Smooth muscle cell (in vitro differentiated cells): ENCODE measurements around the gene ATG10. TPM values are rescaled to one million over a fixed set of nuclear protein-coding genes. Genes with fewer than 3 reads are reported as not detected.

Experiments
- DNase-seq: peaks from one replicate; lab custom pipeline; 2025; ENCODE audit not compliant: unreplicated experiment; lab: John Stamatoyannopoulos, UW
- H2AFZ ChIP-seq: fragments of 200-600 bp; sonication (generic); 2 replicates; pipeline ENCODE4 v1.6.0; 2016; ENCODE audit warnings: antibody characterized with exemption, low read depth, mild to moderate bottlenecking
- H3F3A ChIP-seq: fragments of 200-600 bp; sonication (generic); 2 replicates; pipeline ENCODE4 v1.6.0; 2017; ENCODE audit warnings: antibody characterized with exemption, low read depth
- H3K27ac ChIP-seq: fragments of 200-600 bp; sonication (generic); 2 replicates; pipeline ENCODE4 v1.5.1; 2016; ENCODE audit warnings: low read depth, mild to moderate bottlenecking
- H3K27me3 ChIP-seq: fragments of 200-600 bp; sonication (generic); 2 replicates; pipeline ENCODE4 v1.6.1; 2016; ENCODE audit warnings: low read depth, mild to moderate bottlenecking
- H3K36me3 ChIP-seq: fragments of 200-600 bp; sonication (generic); 2 replicates; pipeline ENCODE4 v1.5.1; 2016; ENCODE audit warnings: low read depth
- H3K4me1 ChIP-seq: fragments of 200-600 bp; sonication (generic); 2 replicates; pipeline ENCODE4 v1.5.1; 2016; ENCODE audit warnings: low read depth
- H3K4me2 ChIP-seq: fragments of 200-600 bp; sonication (generic); 2 replicates; pipeline ENCODE4 v1.6.0; 2016; ENCODE audit warnings: mild to moderate bottlenecking
- H3K4me3 ChIP-seq: fragments of 200-600 bp; sonication (generic); 2 replicates; pipeline ENCODE4 v1.5.1; 2016; ENCODE audit warnings: mild to moderate bottlenecking
- H3K79me2 ChIP-seq: fragments of 200-600 bp; sonication (generic); 2 replicates; pipeline ENCODE4 v1.6.0; 2016; ENCODE audit warnings: low read depth, mild to moderate bottlenecking
- H3K9ac ChIP-seq: fragments of 200-600 bp; sonication (generic); 2 replicates; pipeline ENCODE4 v1.6.0; 2016; ENCODE audit warnings: low read depth
- H3K9me3 ChIP-seq: fragments of 200-600 bp; sonication (generic); replicated peaks from 2 replicates; pipeline ENCODE4 v1.5.1; 2016; ENCODE audit warnings: low read depth
- H4K20me1 ChIP-seq: fragments of 200-600 bp; sonication (generic); 2 replicates; pipeline ENCODE4 v1.6.0; 2016; ENCODE audit warnings: low read depth
- CTCF ChIP-seq: fragments of 200-600 bp; sonication (generic); IDR thresholded peaks from 2 replicates; pipeline ENCODE4 v1.5.1; 2017; ENCODE audit warnings: borderline replicate concordance, mild to moderate bottlenecking, antibody characterized with exemption; ENCODE audit not compliant: insufficient read depth, poor library complexity, severe bottlenecking
- WGBS: methylation state at CpG from one replicate; pipeline ENCODE4 v1.1.7; 2016; ENCODE audit warnings: low lambda C conversion rate; 5-methylcytosine and 5-hydroxymethylcytosine counted together
- polyA plus RNA-seq: library from polyadenylated mRNA; unstranded; fragments of >200 nt; fragmentation: Nextera tagmentation; extraction: Ambion mirVana; gene quantifications from 2 replicates; pipeline ENCODE4 v1.2.1, GENCODE V29; 2016
- total RNA-seq: library from RNA; depleted of rRNA; stranded (reverse); fragments of >200 nt; gene quantifications from 2 replicates; pipeline ENCODE4 v1.2.3, GENCODE V29; 2014

Gene ATG10
- total and polyA plus RNA-seq, 2 experiments from 2014 or later, result 7.2 to 12.5 TPM

GRCh38 chr5:81986126-81986525, 14.3 kb downstream of the ATG10 start:
- H3K36me3 ChIP-seq, result no peaks in the 10 kb centered on the region
- H3K4me1 ChIP-seq, result peaks cover 1% of the 10 kb centered on the region
- H3K27me3 ChIP-seq, result no peaks in the 10 kb centered on the region
- 96% methylated on average over 9 of the region's 9 CpGs for WGBS
- DNase-seq, result no peak
- H2AFZ ChIP-seq, result no peak overlapping the region
- H3K9ac ChIP-seq, result no peak overlapping the region
- H3K9me3 ChIP-seq, result no peaks in the 10 kb centered on the region
- no peak overlapping the region for H3K27ac ChIP-seq
- H3K4me2 ChIP-seq, result no peak overlapping the region
- no peaks in the 10 kb centered on the region for H3K79me2 ChIP-seq
- H3F3A ChIP-seq, result no peaks in the 10 kb centered on the region
- TF ChIP-seq CTCF, result no peak
- no peak overlapping the region for H3K4me3 ChIP-seq
- H4K20me1 ChIP-seq, result no peaks in the 10 kb centered on the region

GRCh38 chr5:81989204-81989603, 17.4 kb downstream of the ATG10 start:
- Histone ChIP-seq H4K20me1 (no peaks in the 10 kb centered on the region), H3F3A (no peaks in the 10 kb centered on the region), H3K4me1 (no peaks in the 10 kb centered on the region), H3K36me3 (no peaks in the 10 kb centered on the region), H2AFZ (no peak overlapping the region), H3K79me2 (no peaks in the 10 kb centered on the region), H3K27ac (no peak overlapping the region), H3K9ac (no peak overlapping the region), H3K9me3 (no peaks in the 10 kb centered on the region), H3K4me2 (no peak overlapping the region), H3K4me3 (no peak overlapping the region), H3K27me3 (no peaks in the 10 kb centered on the region)
- DNase-seq, result no peak
- TF ChIP-seq CTCF, result no peak
- 86% methylated on average over 5 of the region's 5 CpGs for WGBS

GRCh38 chr5:81994679-81995078, 22.9 kb downstream of the ATG10 start:
- Histone ChIP-seq H3K27ac (no peak overlapping the region), H3K36me3 (peaks cover 10% of the 10 kb centered on the region), H3K79me2 (no peaks in the 10 kb centered on the region), H3K9ac (no peak overlapping the region), H3K27me3 (no peaks in the 10 kb centered on the region), H3K4me1 (no peaks in the 10 kb centered on the region), H2AFZ (no peak overlapping the region), H3F3A (no peaks in the 10 kb centered on the region), H3K4me2 (no peak overlapping the region), H4K20me1 (no peaks in the 10 kb centered on the region), H3K9me3 (no peaks in the 10 kb centered on the region), H3K4me3 (no peak overlapping the region)
- no peak for DNase-seq
- 82% methylated on average over 1 of the region's 1 CpG for WGBS
- TF ChIP-seq CTCF, result no peak

- 100% methylated on average over 2 of the region's 2 CpGs for WGBS
These were observed 23.6 kb downstream of the ATG10 start for GRCh38 chr5:81995407-81995806.

More at GRCh38 chr5:81995407-81995806, 23.6 kb downstream of the ATG10 start:
- Histone ChIP-seq H3K36me3 (peaks cover 16% of the 10 kb centered on the region), H3K9ac (no peak overlapping the region), H2AFZ (no peak overlapping the region), H3K4me3 (no peak overlapping the region), H3F3A (no peaks in the 10 kb centered on the region), H3K79me2 (no peaks in the 10 kb centered on the region), H4K20me1 (no peaks in the 10 kb centered on the region), H3K9me3 (no peaks in the 10 kb centered on the region), H3K27me3 (no peaks in the 10 kb centered on the region), H3K27ac (no peak overlapping the region), H3K4me2 (no peak overlapping the region), H3K4me1 (no peaks in the 10 kb centered on the region)
- no peak for TF ChIP-seq CTCF
- DNase-seq, result no peak
